H4 (cell line): ENCODE data around the gene SNTG2. TPM values are rescaled to one million over a fixed set of nuclear protein-coding genes. Genes with fewer than 3 reads are reported as not detected.

ENCODE experiments used
- DNase-seq: peaks from one replicate; pipeline ENCODE4 v3.0.0-alpha.2; 2015; ENCODE audit warnings: low spot score
- total RNA-seq: library from RNA; depleted of rRNA; stranded (reverse); fragments of >200 nt; shearing (Covaris generic); gene quantifications from 2 replicates; pipeline ENCODE4 v1.2.3, GENCODE V29; 2014

SNTG2 gene
- total RNA-seq, 1 experiment from 2014 or later = not detected

- no peak for DNase-seq
Observed at GRCh38 chr2:1318366-1319009, 367.8 kb downstream of the SNTG2 start.

- no peak for DNase-seq
Observed at GRCh38 chr2:1319393-1319792, 368.7 kb downstream of the SNTG2 start.

GRCh38 chr2:1321321-1321720 lies 370.7 kb downstream of the SNTG2 start:
- no peak for DNase-seq

GRCh38 chr2:1324884-1325283 lies 374.2 kb downstream of the SNTG2 start:
- no peak for DNase-seq

- DNase-seq = no peak
Observed at GRCh38 chr2:1328684-1329083, 378.0 kb downstream of the SNTG2 start.

- no peak for DNase-seq
Observed at GRCh38 chr2:1339388-1340140, 388.9 kb downstream of the SNTG2 start.

- no peak for DNase-seq
Observed at GRCh38 chr2:1340141-1340512, 389.5 kb downstream of the SNTG2 start.

- no peak for DNase-seq
Observed at GRCh38 chr2:1341404-1342120, 390.9 kb downstream of the SNTG2 start.

GRCh38 chr2:1348789-1349188 lies 398.1 kb downstream of the SNTG2 start:
- no peak for DNase-seq

GRCh38 chr2:1350111-1350510 lies 399.5 kb downstream of the SNTG2 start:
- no peak for DNase-seq

GRCh38 chr2:1353124-1353523 lies 402.5 kb downstream of the SNTG2 start:
- DNase-seq = no peak

- no peak for DNase-seq
Observed at GRCh38 chr2:1353543-1353942, 402.9 kb downstream of the SNTG2 start.

GRCh38 chr2:1360144-1360543 lies 409.5 kb downstream of the SNTG2 start:
- DNase-seq = no peak

GRCh38 chr2:1360557-1361250 lies 410.1 kb downstream of the SNTG2 start:
- no peak for DNase-seq

GRCh38 chr2:1363367-1363766 lies 412.7 kb downstream of the SNTG2 start:
- DNase-seq = no peak

- DNase-seq = no peak
Observed at GRCh38 chr2:1366546-1367134, 416.0 kb downstream of the SNTG2 start.

GRCh38 chr2:1367601-1368000 lies 417.0 kb downstream of the SNTG2 start:
- DNase-seq = no peak

GRCh38 chr2:1369905-1370304 lies 419.3 kb downstream of the SNTG2 start:
- no peak for DNase-seq

GRCh38 chr2:1370461-1370860 lies 419.8 kb downstream of the SNTG2 start:
- DNase-seq = no peak

GRCh38 chr2:1371082-1371481 lies 420.4 kb downstream of the SNTG2 start:
- no peak for DNase-seq

- no peak for DNase-seq
Observed at GRCh38 chr2:1373830-1374229, 423.2 kb downstream of the SNTG2 start.

- no peak for DNase-seq
Observed at GRCh38 chr2:1374287-1374686, 423.6 kb downstream of the SNTG2 start.
